Measurements from ENCODE around the gene NME3.

NME3 gene

GRCh38 chr16:1721372-1721771 is 50.0 kb downstream of the NME3 start:
- no peak for DNase-seq
